ENCODE results near the gene VAC14. TPM values are rescaled to one million over a fixed set of nuclear protein-coding genes. Genes with fewer than 3 reads are reported as not detected.

The VAC14 gene
- total RNA-seq, 2 experiments from 2014 or later: 26.7 to 28.0 TPM

GRCh38 chr16:70800311-70800710 lies 647 bp downstream of the VAC14 start:
- peak; percentile 22 for DNase-seq
- Mint-ChIP-seq H3K4me1 (peaks cover 44% of the 10 kb centered on the region), H3K27ac (peak overlapping the region; percentile 78), H3K27me3 (no peaks in the 10 kb centered on the region), H3K4me3 (peak overlapping the region; percentile 95), H3K9me3 (peaks cover 2% of the 10 kb centered on the region), H3K36me3 (ENCODE audit: low read depth) (no peaks in the 10 kb centered on the region)
- POLR2A ChIA-PET: interaction anchor here (0.9 to 2.1 kb wide), 8 partner anchors 8 to 488 kb away, joined by 3 to 10 read pairs (median 4); partner anchors contain the start of gene CMTR2
- CTCF ChIA-PET: interaction anchor here (1.1 kb wide), 1 partner anchor 29 kb away, joined by 5 read pairs; no protein-coding TSS in a partner anchor

GRCh38 chr16:70796301-70796700 lies 4.7 kb downstream of the VAC14 start:
- no peak overlapping the region for H3K27ac Mint-ChIP-seq
- no peaks in the 10 kb centered on the region for H3K9me3 Mint-ChIP-seq
- H3K36me3 Mint-ChIP-seq (ENCODE audit: low read depth): no peaks in the 10 kb centered on the region
- H3K4me1 Mint-ChIP-seq: peaks cover 23% of the 10 kb centered on the region
- no peak overlapping the region for H3K4me3 Mint-ChIP-seq
- ChIA-PET POLR2A (no interaction called here), CTCF (interaction anchor here (1.4 kb wide), 1 partner anchor 25 kb away, joined by 3 read pairs; no protein-coding TSS in a partner anchor)
- H3K27me3 Mint-ChIP-seq: no peaks in the 10 kb centered on the region
- DNase-seq: no peak

GRCh38 chr16:70795296-70795912 lies 5.6 kb downstream of the VAC14 start:
- H3K4me3 Mint-ChIP-seq: no peak overlapping the region
- H3K36me3 Mint-ChIP-seq (ENCODE audit: low read depth): no peaks in the 10 kb centered on the region
- no peak overlapping the region for H3K27ac Mint-ChIP-seq
- DNase-seq: no peak
- CTCF ChIA-PET: no interaction called here
- no peaks in the 10 kb centered on the region for H3K9me3 Mint-ChIP-seq
- POLR2A ChIA-PET: no interaction called here
- H3K27me3 Mint-ChIP-seq: no peaks in the 10 kb centered on the region
- peaks cover 17% of the 10 kb centered on the region for H3K4me1 Mint-ChIP-seq

GRCh38 chr16:70793851-70794502 lies 7.0 kb downstream of the VAC14 start:
- no peak overlapping the region for H3K27ac Mint-ChIP-seq
- no peaks in the 10 kb centered on the region for H3K27me3 Mint-ChIP-seq
- ChIA-PET CTCF (no interaction called here), POLR2A (no interaction called here)
- no peak for DNase-seq
- peaks cover 4% of the 10 kb centered on the region for H3K4me1 Mint-ChIP-seq
- H3K4me3 Mint-ChIP-seq: no peak overlapping the region
- no peaks in the 10 kb centered on the region for H3K36me3 Mint-ChIP-seq (ENCODE audit: low read depth)
- no peaks in the 10 kb centered on the region for H3K9me3 Mint-ChIP-seq

- H3K27ac Mint-ChIP-seq: no peak overlapping the region
- H3K4me3 Mint-ChIP-seq: no peak overlapping the region
- POLR2A ChIA-PET: interaction anchor here (3.2 kb wide), 1 partner anchor 10 kb away, joined by 10 read pairs; the partner anchor contains the start of gene VAC14
- CTCF ChIA-PET: no interaction called here
- no peaks in the 10 kb centered on the region for H3K27me3 Mint-ChIP-seq
- H3K4me1 Mint-ChIP-seq: no peaks in the 10 kb centered on the region
- H3K36me3 Mint-ChIP-seq (ENCODE audit: low read depth): no peaks in the 10 kb centered on the region
- no peaks in the 10 kb centered on the region for H3K9me3 Mint-ChIP-seq
- DNase-seq: no peak
Observed at GRCh38 chr16:70790815-70791214, 10.1 kb downstream of the VAC14 start.

GRCh38 chr16:70789595-70790447 lies 11.1 kb downstream of the VAC14 start:
- no peak overlapping the region for H3K27ac Mint-ChIP-seq
- no peaks in the 10 kb centered on the region for H3K4me1 Mint-ChIP-seq
- H3K27me3 Mint-ChIP-seq: no peaks in the 10 kb centered on the region
- H3K36me3 Mint-ChIP-seq (ENCODE audit: low read depth): peaks cover 5% of the 10 kb centered on the region
- POLR2A ChIA-PET: interaction anchor here (3.2 kb wide), 1 partner anchor 11 kb away, joined by 10 read pairs; the partner anchor contains the start of gene VAC14
- CTCF ChIA-PET: no interaction called here
- H3K4me3 Mint-ChIP-seq: no peak overlapping the region
- no peak for DNase-seq
- no peaks in the 10 kb centered on the region for H3K9me3 Mint-ChIP-seq

- H3K36me3 Mint-ChIP-seq (ENCODE audit: low read depth): peaks cover 13% of the 10 kb centered on the region
- H3K27ac Mint-ChIP-seq: no peak overlapping the region
- no peaks in the 10 kb centered on the region for H3K9me3 Mint-ChIP-seq
- H3K27me3 Mint-ChIP-seq: no peaks in the 10 kb centered on the region
- CTCF ChIA-PET: no interaction called here
- H3K4me1 Mint-ChIP-seq: no peaks in the 10 kb centered on the region
- H3K4me3 Mint-ChIP-seq: no peak overlapping the region
- POLR2A ChIA-PET: interaction anchor here (3.2 kb wide), 1 partner anchor 12 kb away, joined by 10 read pairs; the partner anchor contains the start of gene VAC14
- DNase-seq: no peak
Observed at GRCh38 chr16:70788668-70789594, 12.0 kb downstream of the VAC14 start.

- no peak for DNase-seq
- POLR2A ChIA-PET: interaction anchor here (0.8 kb wide), 1 partner anchor 15 kb away, joined by 3 read pairs; no protein-coding TSS in a partner anchor
- H3K9me3 Mint-ChIP-seq: no peaks in the 10 kb centered on the region
- H3K4me1 Mint-ChIP-seq: no peaks in the 10 kb centered on the region
- CTCF ChIA-PET: interaction anchor here (1.4 kb wide), 1 partner anchor 15 kb away, joined by 7 read pairs; no protein-coding TSS in a partner anchor
- no peak overlapping the region for H3K27ac Mint-ChIP-seq
- no peaks in the 10 kb centered on the region for H3K27me3 Mint-ChIP-seq
- no peak overlapping the region for H3K4me3 Mint-ChIP-seq
- peaks cover 40% of the 10 kb centered on the region for H3K36me3 Mint-ChIP-seq (ENCODE audit: low read depth)
Observed at GRCh38 chr16:70786020-70786755, 14.8 kb downstream of the VAC14 start.

- Mint-ChIP-seq H3K27me3 (no peaks in the 10 kb centered on the region), H3K4me1 (no peaks in the 10 kb centered on the region), H3K9me3 (no peaks in the 10 kb centered on the region), H3K36me3 (ENCODE audit: low read depth) (peaks cover 53% of the 10 kb centered on the region), H3K27ac (no peak overlapping the region), H3K4me3 (no peak overlapping the region)
- ChIA-PET POLR2A (interaction anchor here (1.3 kb wide), 1 partner anchor 16 kb away, joined by 5 read pairs; the partner anchor contains the start of gene VAC14), CTCF (interaction anchor here (1.7 kb wide), 1 partner anchor 14 kb away, joined by 10 read pairs; no protein-coding TSS in a partner anchor)
- no peak for DNase-seq
Observed at GRCh38 chr16:70784692-70785555, 16.0 kb downstream of the VAC14 start.

GRCh38 chr16:70782237-70782636 lies 18.7 kb downstream of the VAC14 start:
- POLR2A ChIA-PET: no interaction called here

GRCh38 chr16:70781800-70782199 lies 19.2 kb downstream of the VAC14 start:
- H3K36me3 Mint-ChIP-seq (ENCODE audit: low read depth): peaks cover 66% of the 10 kb centered on the region
- CTCF ChIA-PET: no interaction called here

More at GRCh38 chr16:70782237-70782636, 18.7 kb downstream of the VAC14 start:
- H3K27ac Mint-ChIP-seq: no peak overlapping the region
- H3K4me1 Mint-ChIP-seq: no peaks in the 10 kb centered on the region
- no peaks in the 10 kb centered on the region for H3K9me3 Mint-ChIP-seq
- CTCF ChIA-PET: no interaction called here
- no peak overlapping the region for H3K4me3 Mint-ChIP-seq
- no peak for DNase-seq
- H3K27me3 Mint-ChIP-seq: no peaks in the 10 kb centered on the region
- H3K36me3 Mint-ChIP-seq (ENCODE audit: low read depth): peaks cover 65% of the 10 kb centered on the region

More at GRCh38 chr16:70781800-70782199, 19.2 kb downstream of the VAC14 start:
- no peak overlapping the region for H3K27ac Mint-ChIP-seq
- H3K27me3 Mint-ChIP-seq: no peaks in the 10 kb centered on the region
- POLR2A ChIA-PET: no interaction called here
- DNase-seq: no peak
- H3K4me1 Mint-ChIP-seq: no peaks in the 10 kb centered on the region
- H3K9me3 Mint-ChIP-seq: no peaks in the 10 kb centered on the region
- H3K4me3 Mint-ChIP-seq: no peak overlapping the region
